Activated T-helper 1 cell treated with anti-CD3 and anti-CD28 coated beads, Interleukin-12 subunit alpha, Interleukin-12 subunit beta, Interleukin-2, Interleukin-4 antibody, amounts not matched to agents 30 ng/mL and 10 ng/mL and 1 ng/mL, durations not matched to agents 14 hours and 24 hours and 36 hours (primary cell): ENCODE data around the gene PCLO. TPM values are rescaled to one million over a fixed set of nuclear protein-coding genes. Genes with fewer than 3 reads are reported as not detected.
"Not testable (repeated sequence)": the region's sequence is repeated elsewhere in the genome, so short reads cannot be mapped to it uniquely, and the experiment has no call there.

ENCODE experiments used
- DNase-seq: peaks from one replicate; pipeline ENCODE4 v3.0.0; 2021; ENCODE audit warnings: low spot score
- H3K27ac Mint-ChIP-seq: one replicate; pipeline ENCODE4 v1.8.0; 2021; ENCODE audit warnings: mild to moderate bottlenecking, mixed read lengths
- H3K27me3 Mint-ChIP-seq: one replicate; pipeline ENCODE4 v1.8.0; 2022; ENCODE audit warnings: mild to moderate bottlenecking, moderate library complexity, mixed read lengths; ENCODE audit not compliant: insufficient read depth
- H3K36me3 Mint-ChIP-seq: one replicate; pipeline ENCODE4 v1.8.0; 2021; ENCODE audit warnings: low read depth, mixed read lengths
- H3K4me1 Mint-ChIP-seq: one replicate; pipeline ENCODE4 v1.8.0; 2021; ENCODE audit warnings: low read depth, mixed read lengths
- H3K4me3 Mint-ChIP-seq: one replicate; pipeline ENCODE4 v1.8.0; 2021; ENCODE audit warnings: mild to moderate bottlenecking, moderate library complexity, mixed read lengths
- H3K9me3 Mint-ChIP-seq: one replicate; pipeline ENCODE4 v1.8.0; 2021; ENCODE audit warnings: mixed read lengths
- intact Hi-C: fragments of 100-400 bp; cut with micrococcal nuclease; formaldehyde crosslinking; loops from one replicate; pipeline ENCODE4 v1.15.1; 2024
- total RNA-seq: library from RNA; stranded (reverse); gene quantifications from 2 replicates; pipeline ENCODE4 v1.2.3, GENCODE V29; 2022

The PCLO gene
- total RNA-seq, 1 donor from 2014 or later: not detected

GRCh38 chr7:82961240-82961639, 201.4 kb downstream of the PCLO start:
- no peaks in the 10 kb centered on the region for H3K4me1 Mint-ChIP-seq

GRCh38 chr7:82959528-82959927, 203.2 kb downstream of the PCLO start:
- Mint-ChIP-seq H3K27me3 (no peaks in the 10 kb centered on the region), H3K4me1 (no peaks in the 10 kb centered on the region), H3K27ac (no peak overlapping the region), H3K4me3 (no peak overlapping the region), H3K9me3 (no peaks in the 10 kb centered on the region), H3K36me3 (no peaks in the 10 kb centered on the region)
- DNase-seq: no peak
- intact Hi-C loops: no loop called here

More at GRCh38 chr7:82961240-82961639, 201.4 kb downstream of the PCLO start:
- no peaks in the 10 kb centered on the region for H3K36me3 Mint-ChIP-seq
- intact Hi-C loops: no loop called here
- DNase-seq: no peak
- no peaks in the 10 kb centered on the region for H3K9me3 Mint-ChIP-seq
- no peak overlapping the region for H3K27ac Mint-ChIP-seq
- H3K27me3 Mint-ChIP-seq: no peaks in the 10 kb centered on the region
- H3K4me3 Mint-ChIP-seq: no peak overlapping the region

- Mint-ChIP-seq H3K4me3 (no peak overlapping the region), H3K27me3 (no peaks in the 10 kb centered on the region), H3K4me1 (no peaks in the 10 kb centered on the region), H3K27ac (no peak overlapping the region), H3K9me3 (no peaks in the 10 kb centered on the region), H3K36me3 (no peaks in the 10 kb centered on the region)
- intact Hi-C loops: no loop called here
- no peak for DNase-seq
Measured at GRCh38 chr7:82957521-82957920, 205.2 kb downstream of the PCLO start.

GRCh38 chr7:82953324-82954027, 209.2 kb downstream of the PCLO start:
- H3K4me3 Mint-ChIP-seq: no peak overlapping the region
- H3K27ac Mint-ChIP-seq: no peak overlapping the region
- intact Hi-C loops: no loop called here
- H3K9me3 Mint-ChIP-seq: no peaks in the 10 kb centered on the region
- no peaks in the 10 kb centered on the region for H3K4me1 Mint-ChIP-seq
- no peak for DNase-seq
- H3K36me3 Mint-ChIP-seq: no peaks in the 10 kb centered on the region
- no peaks in the 10 kb centered on the region for H3K27me3 Mint-ChIP-seq

- H3K4me1 Mint-ChIP-seq: no peaks in the 10 kb centered on the region
- DNase-seq: no peak
- no peaks in the 10 kb centered on the region for H3K27me3 Mint-ChIP-seq
- H3K27ac Mint-ChIP-seq: no peak overlapping the region
- intact Hi-C loops: no loop called here
- H3K9me3 Mint-ChIP-seq: no peaks in the 10 kb centered on the region
- no peak overlapping the region for H3K4me3 Mint-ChIP-seq
- no peaks in the 10 kb centered on the region for H3K36me3 Mint-ChIP-seq
Measured at GRCh38 chr7:82950436-82950835, 212.2 kb downstream of the PCLO start.

- Mint-ChIP-seq H3K27ac (no peak overlapping the region), H3K4me3 (no peak overlapping the region), H3K27me3 (no peaks in the 10 kb centered on the region), H3K9me3 (no peaks in the 10 kb centered on the region), H3K4me1 (no peaks in the 10 kb centered on the region), H3K36me3 (no peaks in the 10 kb centered on the region)
- intact Hi-C loops: no loop called here
- DNase-seq: no peak
Measured at GRCh38 chr7:82945480-82945879, 217.2 kb downstream of the PCLO start.

- H3K4me3 Mint-ChIP-seq: no peak overlapping the region
- no peak overlapping the region for H3K27ac Mint-ChIP-seq
- no peaks in the 10 kb centered on the region for H3K27me3 Mint-ChIP-seq
- no peak for DNase-seq
- no peaks in the 10 kb centered on the region for H3K36me3 Mint-ChIP-seq
- H3K4me1 Mint-ChIP-seq: no peaks in the 10 kb centered on the region
- intact Hi-C loops: no loop called here
- no peaks in the 10 kb centered on the region for H3K9me3 Mint-ChIP-seq
Measured at GRCh38 chr7:82945056-82945455, 217.6 kb downstream of the PCLO start.

GRCh38 chr7:82932516-82932915, 230.2 kb downstream of the PCLO start:
- H3K36me3 Mint-ChIP-seq: no peaks in the 10 kb centered on the region
- no peak for DNase-seq
- no peaks in the 10 kb centered on the region for H3K27me3 Mint-ChIP-seq
- H3K9me3 Mint-ChIP-seq: no peaks in the 10 kb centered on the region
- H3K4me3 Mint-ChIP-seq: no peak overlapping the region
- no peak overlapping the region for H3K27ac Mint-ChIP-seq
- intact Hi-C loops: no loop called here
- no peaks in the 10 kb centered on the region for H3K4me1 Mint-ChIP-seq

GRCh38 chr7:82926477-82926876, 236.2 kb downstream of the PCLO start:
- Mint-ChIP-seq H3K4me1 (no peaks in the 10 kb centered on the region), H3K4me3 (no peak overlapping the region), H3K36me3 (no peaks in the 10 kb centered on the region), H3K9me3 (no peaks in the 10 kb centered on the region), H3K27ac (no peak overlapping the region), H3K27me3 (no peaks in the 10 kb centered on the region)
- no peak for DNase-seq
- intact Hi-C loops: no loop called here

GRCh38 chr7:82925331-82925730, 237.4 kb downstream of the PCLO start:
- H3K9me3 Mint-ChIP-seq: no peaks in the 10 kb centered on the region
- H3K4me1 Mint-ChIP-seq: no peaks in the 10 kb centered on the region
- intact Hi-C loops: no loop called here
- no peak overlapping the region for H3K4me3 Mint-ChIP-seq
- H3K27ac Mint-ChIP-seq: no peak overlapping the region
- DNase-seq: no peak
- no peaks in the 10 kb centered on the region for H3K36me3 Mint-ChIP-seq
- no peaks in the 10 kb centered on the region for H3K27me3 Mint-ChIP-seq

- no peaks in the 10 kb centered on the region for H3K4me1 Mint-ChIP-seq
- no peaks in the 10 kb centered on the region for H3K9me3 Mint-ChIP-seq
- H3K36me3 Mint-ChIP-seq: no peaks in the 10 kb centered on the region
- intact Hi-C loops: no loop called here
- H3K27ac Mint-ChIP-seq: no peak overlapping the region
- no peaks in the 10 kb centered on the region for H3K27me3 Mint-ChIP-seq
- no peak overlapping the region for H3K4me3 Mint-ChIP-seq
- DNase-seq: no peak
Measured at GRCh38 chr7:82906502-82906901, 256.2 kb downstream of the PCLO start.

- intact Hi-C loops: no loop called here
- H3K4me3 Mint-ChIP-seq: no peak overlapping the region
- no peaks in the 10 kb centered on the region for H3K9me3 Mint-ChIP-seq
- no peaks in the 10 kb centered on the region for H3K4me1 Mint-ChIP-seq
- no peaks in the 10 kb centered on the region for H3K27me3 Mint-ChIP-seq
- no peak overlapping the region for H3K27ac Mint-ChIP-seq
- no peaks in the 10 kb centered on the region for H3K36me3 Mint-ChIP-seq
- DNase-seq: no peak
Measured at GRCh38 chr7:82904871-82905270, 257.8 kb downstream of the PCLO start.

- H3K9me3 Mint-ChIP-seq, intact Hi-C loops, H3K27ac Mint-ChIP-seq, H3K36me3 Mint-ChIP-seq, H3K27me3 Mint-ChIP-seq, H3K4me3 Mint-ChIP-seq, DNase-seq, H3K4me1 Mint-ChIP-seq: not testable (repeated sequence)
Measured at GRCh38 chr7:82901098-82901497, 261.6 kb downstream of the PCLO start.

- intact Hi-C loops: no loop called here
- no peaks in the 10 kb centered on the region for H3K27me3 Mint-ChIP-seq
- no peak for DNase-seq
- H3K27ac Mint-ChIP-seq: no peak overlapping the region
- H3K36me3 Mint-ChIP-seq: no peaks in the 10 kb centered on the region
- no peak overlapping the region for H3K4me3 Mint-ChIP-seq
- H3K4me1 Mint-ChIP-seq: no peaks in the 10 kb centered on the region
- no peaks in the 10 kb centered on the region for H3K9me3 Mint-ChIP-seq
Measured at GRCh38 chr7:82897500-82897899, 265.2 kb downstream of the PCLO start.
